WTC11 (cell line): ENCODE results near the gene STRA8.

Experiments
- ATF3 ChIP-seq: sonication (generic); formaldehyde crosslinking; conservative IDR thresholded peaks from 2 replicates; pipeline ENCODE4 v1.8.1; 2022; ENCODE audit warnings: mild to moderate bottlenecking, missing genetic modification reagents
- CREB1 ChIP-seq: sonication (generic); formaldehyde crosslinking; IDR thresholded peaks from 2 replicates; pipeline ENCODE4 v1.8.0; 2023; ENCODE audit warnings: mild to moderate bottlenecking, missing genetic modification reagents
- SP1 ChIP-seq: sonication (generic); formaldehyde crosslinking; conservative IDR thresholded peaks from 2 replicates; pipeline ENCODE4 v1.8.1; 2022; ENCODE audit warnings: missing genetic modification reagents
- ZNF263 ChIP-seq: sonication (generic); formaldehyde crosslinking; IDR thresholded peaks from 2 replicates; pipeline ENCODE4 v1.8.1; 2022; ENCODE audit warnings: low read depth, mild to moderate bottlenecking, moderate library complexity, missing genetic modification reagents
- ZNF281 ChIP-seq: sonication (generic); formaldehyde crosslinking; IDR thresholded peaks from 2 replicates; pipeline ENCODE4 v1.8.0; 2023; ENCODE audit warnings: mild to moderate bottlenecking, missing genetic modification reagents
- TF ChIP-seq, protein P1 (sequence below): fragments of 200-600 bp; IDR thresholded peaks from 2 replicates; pipeline ENCODE4 v1.8.0; 2022; ENCODE audit warnings: antibody characterized with exemption

DNA sequence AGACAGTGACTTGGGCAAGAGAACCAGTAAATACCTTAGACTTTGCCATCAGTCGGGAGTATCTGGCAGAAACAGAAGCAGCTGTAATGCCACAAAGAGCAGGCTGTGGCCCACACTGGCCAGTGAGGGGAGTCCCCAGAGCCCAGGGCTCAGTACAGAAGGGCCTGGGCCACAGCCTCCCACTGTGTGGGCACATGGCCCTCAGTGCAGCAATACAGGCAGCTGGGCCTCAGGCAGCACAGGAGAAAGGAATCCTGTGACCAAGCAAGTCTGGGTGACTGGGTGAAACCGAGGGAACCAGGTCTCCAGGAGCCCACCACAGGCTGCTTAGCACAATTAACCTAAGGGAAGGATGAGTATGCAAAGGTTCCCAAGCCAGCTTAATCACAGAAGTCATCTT lies 36.3 kb upstream of the STRA8 start:
- TF ChIP-seq, protein P1, sequence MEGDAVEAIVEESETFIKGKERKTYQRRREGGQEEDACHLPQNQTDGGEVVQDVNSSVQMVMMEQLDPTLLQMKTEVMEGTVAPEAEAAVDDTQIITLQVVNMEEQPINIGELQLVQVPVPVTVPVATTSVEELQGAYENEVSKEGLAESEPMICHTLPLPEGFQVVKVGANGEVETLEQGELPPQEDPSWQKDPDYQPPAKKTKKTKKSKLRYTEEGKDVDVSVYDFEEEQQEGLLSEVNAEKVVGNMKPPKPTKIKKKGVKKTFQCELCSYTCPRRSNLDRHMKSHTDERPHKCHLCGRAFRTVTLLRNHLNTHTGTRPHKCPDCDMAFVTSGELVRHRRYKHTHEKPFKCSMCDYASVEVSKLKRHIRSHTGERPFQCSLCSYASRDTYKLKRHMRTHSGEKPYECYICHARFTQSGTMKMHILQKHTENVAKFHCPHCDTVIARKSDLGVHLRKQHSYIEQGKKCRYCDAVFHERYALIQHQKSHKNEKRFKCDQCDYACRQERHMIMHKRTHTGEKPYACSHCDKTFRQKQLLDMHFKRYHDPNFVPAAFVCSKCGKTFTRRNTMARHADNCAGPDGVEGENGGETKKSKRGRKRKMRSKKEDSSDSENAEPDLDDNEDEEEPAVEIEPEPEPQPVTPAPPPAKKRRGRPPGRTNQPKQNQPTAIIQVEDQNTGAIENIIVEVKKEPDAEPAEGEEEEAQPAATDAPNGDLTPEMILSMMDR, result no peak
- TF ChIP-seq SP1 (CRISPR knock-in tag), result no peak
- TF ChIP-seq CREB1 (CRISPR knock-in tag), result no peak
- TF ChIP-seq ATF3 (CRISPR knock-in tag), result no peak
- TF ChIP-seq ZNF263 (CRISPR knock-in tag), result no peak
- TF ChIP-seq ZNF281, result no peak
